IPS DF 6.9 (cell line): ENCODE measurements around the gene RBM4B.

Experiments
- DNase-seq: peaks from one replicate; pipeline ENCODE4 v3.0.0-alpha.2; 2013; ENCODE audit warnings: low read depth, low spot score
- H3K27ac ChIP-seq: one replicate; pipeline ENCODE4 v1.5.1; 2013; ENCODE audit warnings: low read length, control low read depth
- H3K27me3 ChIP-seq: 2 replicates; pipeline ENCODE4 v1.6.1; 2013; ENCODE audit warnings: mild to moderate bottlenecking, low read length; ENCODE audit not compliant: control insufficient read depth, insufficient read depth
- H3K36me3 ChIP-seq: 2 replicates; pipeline ENCODE4 v1.6.1; 2013; ENCODE audit warnings: low read length; ENCODE audit not compliant: control insufficient read depth, insufficient read depth
- H3K4me1 ChIP-seq: 2 replicates; pipeline ENCODE4 v1.6.1; 2013; ENCODE audit warnings: low read length; ENCODE audit not compliant: control insufficient read depth, insufficient read depth
- H3K4me3 ChIP-seq: 2 replicates; pipeline ENCODE4 v1.5.1; 2013; ENCODE audit warnings: mild to moderate bottlenecking, low read length
- H3K9me3 ChIP-seq: 2 replicates; pipeline ENCODE4 v1.6.1; 2013; ENCODE audit warnings: low read length, inconsistent platforms; ENCODE audit not compliant: control insufficient read depth, insufficient read depth
- WGBS: extraction: QIAGEN DNeasy Blood & Tissue Kit; methylation state at CpG from one replicate; pipeline ENCODE4 v1.1.7; 2013; ENCODE audit warnings: mixed read lengths, missing lambda C conversion rate; ENCODE audit not compliant: insufficient read length, insufficient coverage; 5-methylcytosine and 5-hydroxymethylcytosine counted together

RBM4B gene

DNA sequence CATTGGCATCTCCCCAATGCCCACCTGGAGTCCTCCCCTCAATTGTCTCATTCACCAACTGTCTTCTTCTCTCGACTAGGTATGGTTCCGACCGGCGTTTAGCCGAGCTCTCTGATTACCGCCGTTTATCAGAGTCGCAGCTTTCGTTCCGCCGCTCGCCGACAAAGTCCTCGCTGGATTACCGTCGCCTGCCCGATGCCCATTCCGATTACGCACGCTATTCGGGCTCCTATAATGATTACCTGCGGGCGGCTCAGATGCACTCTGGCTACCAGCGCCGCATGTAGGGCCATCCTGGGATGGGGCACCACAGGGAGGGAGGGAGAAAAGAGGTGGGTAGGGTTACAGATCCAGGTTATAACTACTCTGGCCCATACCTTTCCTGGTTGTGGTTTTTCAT is 51.3 kb downstream of the RBM4B start:
- no peaks in the 10 kb centered on the region for H3K9me3 ChIP-seq
- no peak overlapping the region for H3K4me3 ChIP-seq
- no peak for DNase-seq
- WGBS: no CpG with 5 or more reads among the region's 25 CpGs
- no peaks in the 10 kb centered on the region for H3K4me1 ChIP-seq
- H3K27me3 ChIP-seq: no peaks in the 10 kb centered on the region
- H3K27ac ChIP-seq: no peak overlapping the region
- peaks cover 56% of the 10 kb centered on the region for H3K36me3 ChIP-seq

DNA sequence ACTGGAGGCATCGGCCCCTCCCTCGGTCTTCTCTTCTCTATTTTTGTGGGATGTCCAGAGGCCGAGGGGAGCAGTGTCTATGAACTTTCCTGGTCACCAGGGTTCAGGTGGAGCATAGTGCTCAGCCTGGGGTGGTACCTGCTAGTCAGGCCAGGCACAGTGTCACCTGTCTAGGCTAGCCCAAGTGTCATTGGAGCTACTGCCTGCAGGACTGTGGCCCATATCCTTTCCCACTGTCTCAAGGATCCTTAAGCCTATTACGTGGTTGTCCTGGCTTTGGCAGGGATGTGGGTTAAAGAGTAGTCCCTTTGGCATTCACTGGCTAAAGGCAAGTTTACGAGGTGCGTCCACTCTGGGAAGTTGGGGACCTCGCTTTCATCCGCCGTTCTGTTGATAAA is 51.9 kb downstream of the RBM4B start:
- Histone ChIP-seq H3K9me3 (no peaks in the 10 kb centered on the region), H3K36me3 (peaks cover 56% of the 10 kb centered on the region), H3K4me3 (no peak overlapping the region), H3K4me1 (no peaks in the 10 kb centered on the region), H3K27me3 (no peaks in the 10 kb centered on the region), H3K27ac (no peak overlapping the region)
- no CpG with 5 or more reads among the region's 9 CpGs for WGBS
- no peak for DNase-seq

DNA sequence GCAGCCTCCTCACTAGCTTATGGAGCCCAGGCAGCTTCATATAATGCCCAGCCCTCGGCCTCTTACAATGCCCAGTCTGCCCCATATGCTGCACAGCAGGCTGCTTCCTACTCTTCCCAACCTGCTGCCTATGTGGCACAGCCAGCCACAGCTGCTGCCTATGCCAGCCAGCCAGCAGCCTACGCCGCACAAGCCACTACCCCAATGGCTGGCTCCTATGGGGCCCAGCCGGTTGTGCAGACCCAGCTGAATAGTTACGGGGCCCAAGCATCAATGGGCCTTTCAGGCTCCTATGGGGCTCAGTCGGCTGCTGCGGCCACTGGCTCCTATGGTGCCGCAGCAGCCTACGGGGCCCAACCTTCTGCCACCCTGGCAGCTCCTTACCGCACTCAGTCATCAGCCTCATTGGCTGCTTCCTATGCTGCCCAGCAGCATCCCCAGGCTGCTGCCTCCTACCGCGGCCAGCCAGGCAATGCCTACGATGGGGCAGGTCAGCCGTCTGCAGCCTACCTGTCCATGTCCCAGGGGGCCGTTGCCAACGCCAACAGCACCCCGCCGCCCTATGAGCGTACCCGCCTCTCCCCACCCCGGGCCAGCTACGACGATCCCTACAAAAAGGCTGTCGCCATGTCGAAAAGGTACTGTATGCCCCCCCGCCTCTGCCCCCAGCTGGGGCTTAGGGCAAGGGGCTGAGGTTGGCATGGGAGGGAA is 52.5 kb downstream of the RBM4B start:
- Histone ChIP-seq H3K36me3 (peaks cover 56% of the 10 kb centered on the region), H3K27ac (no peak overlapping the region), H3K9me3 (no peaks in the 10 kb centered on the region), H3K4me3 (no peak overlapping the region), H3K4me1 (no peaks in the 10 kb centered on the region), H3K27me3 (no peaks in the 10 kb centered on the region)
- no CpG with 5 or more reads among the region's 26 CpGs for WGBS
- DNase-seq: no peak

DNA sequence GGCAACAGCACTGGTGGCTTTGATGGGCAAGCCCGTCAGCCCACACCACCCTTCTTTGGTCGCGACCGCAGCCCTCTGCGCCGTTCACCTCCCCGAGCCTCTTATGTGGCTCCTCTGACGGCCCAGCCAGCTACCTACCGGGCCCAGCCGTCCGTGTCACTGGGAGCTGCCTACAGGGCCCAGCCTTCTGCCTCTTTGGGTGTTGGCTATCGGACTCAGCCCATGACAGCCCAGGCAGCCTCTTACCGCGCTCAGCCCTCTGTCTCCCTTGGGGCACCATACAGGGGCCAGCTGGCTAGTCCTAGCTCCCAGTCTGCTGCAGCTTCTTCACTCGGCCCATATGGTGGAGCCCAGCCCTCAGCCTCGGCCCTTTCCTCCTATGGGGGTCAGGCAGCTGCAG is 53.2 kb downstream of the RBM4B start:
- DNase-seq: no peak
- WGBS: no CpG with 5 or more reads among the region's 16 CpGs
- Histone ChIP-seq H3K4me1 (no peaks in the 10 kb centered on the region), H3K27me3 (no peaks in the 10 kb centered on the region), H3K4me3 (no peak overlapping the region), H3K9me3 (no peaks in the 10 kb centered on the region), H3K27ac (no peak overlapping the region), H3K36me3 (peaks cover 56% of the 10 kb centered on the region)

DNA sequence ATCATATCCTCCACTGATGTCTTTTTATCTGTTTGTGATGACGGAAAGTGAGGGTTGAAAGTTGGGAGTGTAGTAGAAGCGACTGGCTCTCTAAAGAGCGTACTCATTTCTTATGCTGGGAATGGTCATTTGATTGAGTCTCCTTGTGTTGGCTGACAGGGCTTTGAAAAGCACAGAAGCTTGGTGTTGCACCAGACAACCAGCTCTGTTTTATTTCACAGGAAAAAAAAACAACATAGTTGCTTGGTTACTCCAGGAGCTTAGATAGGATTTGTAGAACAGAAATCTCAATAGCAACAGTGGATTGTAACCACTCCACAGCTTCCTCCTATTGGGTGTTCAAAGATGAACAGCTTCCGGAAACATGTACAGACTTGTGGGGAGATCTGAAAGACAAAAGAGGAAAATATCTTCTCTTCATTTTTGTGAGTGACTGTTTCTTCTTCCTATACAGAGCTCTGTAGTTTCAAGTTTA is 58.6 kb downstream of the RBM4B start:
- Histone ChIP-seq H3K4me1 (no peaks in the 10 kb centered on the region), H3K36me3 (peaks cover 14% of the 10 kb centered on the region), H3K27me3 (no peaks in the 10 kb centered on the region), H3K27ac (no peak overlapping the region), H3K9me3 (no peaks in the 10 kb centered on the region), H3K4me3 (no peak overlapping the region)
- no peak for DNase-seq
- WGBS: no CpG with 5 or more reads among the region's 4 CpGs

- no peaks in the 10 kb centered on the region for H3K36me3 ChIP-seq
- no peaks in the 10 kb centered on the region for H3K4me1 ChIP-seq
- H3K9me3 ChIP-seq: no peaks in the 10 kb centered on the region
- H3K27ac ChIP-seq: no peak overlapping the region
- WGBS: no CpG with 5 or more reads among the region's 38 CpGs
- H3K4me3 ChIP-seq: peak overlapping the region; percentile 86
- no peaks in the 10 kb centered on the region for H3K27me3 ChIP-seq
- no peak for DNase-seq
These were observed 60.4 kb downstream of the RBM4B start for GRCh38 chr11:66617155-66617834.

DNA sequence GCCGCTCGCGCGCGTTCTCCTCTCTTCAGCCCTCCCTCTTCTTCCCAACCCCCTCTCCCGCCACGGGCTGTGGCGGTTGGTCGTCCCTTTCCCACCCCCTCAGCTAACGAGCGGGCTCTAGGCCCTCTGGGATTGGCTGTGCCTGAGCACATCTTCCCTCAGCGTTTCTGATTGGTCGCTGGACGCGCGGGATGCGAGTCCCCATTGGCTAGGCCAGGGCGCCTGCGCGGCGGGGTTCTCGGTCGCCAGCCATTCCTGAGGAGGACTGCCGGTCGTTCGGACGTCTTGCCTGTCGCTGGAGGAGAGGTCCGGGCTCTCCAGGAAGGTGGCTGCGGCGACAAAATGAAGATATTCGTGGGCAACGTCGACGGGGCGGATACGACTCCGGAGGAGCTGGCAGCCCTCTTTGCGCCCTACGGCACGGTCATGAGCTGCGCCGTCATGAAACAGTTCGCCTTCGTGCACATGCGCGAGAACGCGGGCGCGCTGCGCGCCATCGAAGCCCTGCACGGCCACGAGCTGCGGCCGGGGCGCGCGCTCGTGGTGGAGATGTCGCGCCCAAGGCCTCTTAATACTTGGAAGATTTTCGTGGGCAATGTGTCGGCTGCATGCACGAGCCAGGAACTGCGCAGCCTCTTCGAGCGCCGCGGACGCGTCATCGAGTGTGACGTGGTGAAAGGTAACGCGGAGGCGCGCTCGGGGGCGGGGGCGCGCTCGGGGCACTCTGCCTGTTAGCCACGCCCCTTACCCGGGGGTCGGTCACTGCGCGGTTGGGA is 61.1 kb downstream of the RBM4B start, which contains the start of gene RBM14:
TSS of gene RBM14 (plus strand) at position 252 of the 776 bp plus-strand sequence. CDS start at position 343, 91 bp downstream.
- no CpG with 5 or more reads among the region's 90 CpGs for WGBS
- Histone ChIP-seq H3K9me3 (no peaks in the 10 kb centered on the region), H3K27me3 (no peaks in the 10 kb centered on the region), H3K4me1 (no peaks in the 10 kb centered on the region), H3K4me3 (peak within 1 kb of the TSS; percentile 86), H3K27ac (no peak within 1 kb of the TSS), H3K36me3 (no peaks in the 10 kb centered on the region)
- DNase-seq: peak; percentile 97
